A673 (cell line): ENCODE data around the gene LRBA. TPM values are rescaled to one million over a fixed set of nuclear protein-coding genes. Genes with fewer than 3 reads are reported as not detected.

ENCODE experiments used
- BruUV-seq: library from RNA; stranded (reverse); fragments of 400-500 nt; replicated peaks from 2 replicates; lab custom pipeline; 2021; lab: Mats Ljungman, UMichigan
- CTCF ChIA-PET: fragments of 300-600 bp; sonication (Branson Sonifier 250); formaldehyde crosslinking; loops from one replicate; lab custom pipeline; 2022; ENCODE audit warnings: antibody characterized with exemption; lab: Charles Lee
- POLR2A ChIA-PET: fragments of 300-600 bp; sonication (Branson Sonifier 250); formaldehyde crosslinking; loops from one replicate; lab custom pipeline; 2022; ENCODE audit warnings: antibody characterized with exemption; ENCODE audit not compliant: low non-redundant PET; lab: Charles Lee
- DNase-seq: peaks from one replicate; pipeline ENCODE4 v3.0.0-alpha.2; 2015; ENCODE audit warnings: low spot score
- H3K27ac ChIP-seq: fragments of 200-600 bp; sonication (generic); 2 replicates; pipeline ENCODE4 v1.5.1; 2016; ENCODE audit warnings: mixed run types, low read depth, mild to moderate bottlenecking, mixed read lengths, antibody characterized with exemption, low read length; ENCODE audit not compliant: poor library complexity, severe bottlenecking
- H3K27me3 ChIP-seq: fragments of 200-600 bp; sonication (generic); replicated peaks from 2 replicates; pipeline ENCODE4 v1.6.1; 2017; ENCODE audit warnings: mixed run types, low read depth, mild to moderate bottlenecking, mixed read lengths, antibody characterized with exemption, low read length; ENCODE audit not compliant: insufficient read depth, poor library complexity
- H3K36me3 ChIP-seq: fragments of 200-600 bp; sonication (generic); 2 replicates; pipeline ENCODE4 v1.6.1; 2016; ENCODE audit warnings: mixed run types, mild to moderate bottlenecking, mixed read lengths, antibody characterized with exemption, low read length; ENCODE audit not compliant: insufficient read depth, poor library complexity, severe bottlenecking
- H3K4me1 ChIP-seq: fragments of 200-600 bp; sonication (generic); 2 replicates; pipeline ENCODE4 v1.6.1; 2017; ENCODE audit warnings: mixed run types, mild to moderate bottlenecking, mixed read lengths, antibody characterized with exemption, low read length; ENCODE audit not compliant: insufficient read depth, poor library complexity, severe bottlenecking
- H3K4me3 ChIP-seq: fragments of 200-600 bp; sonication (generic); 2 replicates; pipeline ENCODE4 v1.5.1; 2016; ENCODE audit warnings: low read depth, mixed run types, mild to moderate bottlenecking, mixed read lengths, low read length; ENCODE audit not compliant: poor library complexity, severe bottlenecking
- H3K9me3 ChIP-seq: fragments of 200-600 bp; sonication (generic); 2 replicates; pipeline ENCODE4 v1.6.1; 2016; ENCODE audit warnings: mixed run types, low read depth, mild to moderate bottlenecking, mixed read lengths, antibody characterized with exemption, low read length; ENCODE audit not compliant: poor library complexity, severe bottlenecking
- CTCF ChIP-seq: fragments of 300-800, 200-600 bp; sonication (generic); conservative IDR thresholded peaks from 2 replicates; pipeline ENCODE4 v1.5.1; 2017; ENCODE audit warnings: low read depth, mild to moderate bottlenecking, antibody characterized with exemption, low read length, moderate library complexity, mixed read lengths
- EZH2 ChIP-seq: fragments of 200-600 bp; sonication (generic); IDR thresholded peaks from 2 replicates; pipeline ENCODE4 v1.6.1; 2017; ENCODE audit warnings: borderline replicate concordance, low read depth, mild to moderate bottlenecking, mixed read lengths, antibody characterized with exemption, low read length; ENCODE audit not compliant: poor library complexity, severe bottlenecking
- intact Hi-C: fragments of 100-400 bp; cut with micrococcal nuclease; formaldehyde crosslinking; loops from one replicate; pipeline ENCODE4 v1.10.0; 2022; ENCODE audit not compliant: unreplicated experiment
- total RNA-seq: library from RNA; stranded (reverse); gene quantifications from 2 replicates; pipeline ENCODE4 v1.2.3, GENCODE V29; 2021

Gene LRBA
- total RNA-seq, 1 experiment from 2014 or later, result 35.7 TPM

DNA sequence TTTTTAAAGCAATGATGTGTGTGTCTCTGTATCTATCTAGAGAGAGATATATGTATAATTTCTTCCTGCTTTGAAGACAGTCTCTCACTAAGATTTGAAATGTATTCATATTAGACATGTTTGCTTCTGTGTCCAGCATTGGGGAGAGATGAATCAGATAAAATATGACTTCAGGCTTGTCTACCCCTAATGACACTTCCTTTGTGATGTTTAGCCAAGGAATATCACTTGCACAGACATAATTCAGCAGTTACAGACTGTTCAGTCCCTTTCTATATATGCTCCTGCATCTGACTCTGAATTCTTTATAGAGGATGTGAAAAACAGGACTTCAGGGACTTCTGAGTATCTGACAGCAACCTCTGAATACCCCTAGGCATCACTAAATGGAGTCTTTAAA lies 778.5 kb downstream of the LRBA start:
- Histone ChIP-seq H3K4me3 (no peak overlapping the region), H3K4me1 (peaks cover 18% of the 10 kb centered on the region), H3K36me3 (no peaks in the 10 kb centered on the region), H3K9me3 (no peaks in the 10 kb centered on the region), H3K27me3 (no peaks in the 10 kb centered on the region), H3K27ac (no peak overlapping the region)
- no TSS peak for BruUV-seq
- CTCF ChIA-PET, result no interaction called here
- DNase-seq, result no peak
- no peak for TF ChIP-seq CTCF
- no peak for TF ChIP-seq EZH2
- intact Hi-C loops, result no loop called here
- POLR2A ChIA-PET, result no interaction called here

DNA sequence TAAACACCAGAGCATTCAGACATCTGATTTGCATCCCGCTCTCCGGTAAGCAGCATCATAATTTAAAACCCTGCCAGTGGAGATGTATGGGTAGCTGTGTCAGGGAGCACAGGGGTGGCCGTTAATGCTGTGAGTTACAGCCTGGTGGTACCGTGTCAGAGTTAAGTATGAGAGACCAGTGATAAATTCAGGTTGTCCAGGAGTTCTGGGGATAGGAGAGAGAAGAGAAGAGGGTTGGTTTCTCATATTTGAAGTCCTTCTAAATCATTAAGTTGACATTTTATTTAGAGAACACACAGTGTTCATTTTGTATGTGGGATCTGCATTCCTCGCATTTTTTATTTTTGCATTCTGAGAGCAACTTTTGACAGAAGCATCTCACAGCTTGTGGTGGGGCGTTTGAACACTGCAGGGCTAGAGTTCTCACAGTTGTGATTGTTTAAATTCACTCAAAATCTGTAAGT lies 779.2 kb downstream of the LRBA start:
- no peaks in the 10 kb centered on the region for H3K9me3 ChIP-seq
- no peaks in the 10 kb centered on the region for H3K27me3 ChIP-seq
- H3K36me3 ChIP-seq, result no peaks in the 10 kb centered on the region
- intact Hi-C loops, result no loop called here
- H3K4me3 ChIP-seq, result no peak overlapping the region
- peak; percentile 36 for DNase-seq
- TF ChIP-seq EZH2, result no peak
- TF ChIP-seq CTCF, result no peak
- ChIA-PET CTCF (no interaction called here), POLR2A (no interaction called here)
- H3K4me1 ChIP-seq, result peaks cover 23% of the 10 kb centered on the region
- no peak overlapping the region for H3K27ac ChIP-seq
- no TSS peak for BruUV-seq

DNA sequence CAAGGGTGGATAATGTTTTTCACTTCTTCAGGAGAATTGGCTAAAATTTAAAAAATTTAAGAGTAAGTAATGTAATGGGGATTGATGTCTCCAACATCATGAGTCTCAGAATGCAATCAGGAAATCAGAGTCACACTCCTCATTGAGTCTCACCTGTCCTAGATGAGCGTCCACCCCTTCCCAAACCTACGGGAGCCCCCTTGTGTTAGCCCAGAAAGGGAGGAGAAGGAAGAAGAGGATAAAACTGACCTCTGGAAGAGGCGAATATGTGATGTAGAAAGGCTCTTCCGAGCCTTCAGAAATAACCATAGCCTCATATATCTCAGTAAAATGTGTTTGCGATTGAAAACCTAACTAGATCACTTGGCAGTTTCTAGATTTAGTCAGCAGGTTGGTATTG lies 779.8 kb downstream of the LRBA start:
- TF ChIP-seq EZH2 (no peak), CTCF (no peak)
- no TSS peak for BruUV-seq
- intact Hi-C loops, result no loop called here

More for the DNA sequence above, 779.8 kb downstream of the LRBA start:
- H3K4me1 ChIP-seq, result peaks cover 28% of the 10 kb centered on the region
- DNase-seq, result no peak
- CTCF ChIA-PET, result no interaction called here
- no peak overlapping the region for H3K4me3 ChIP-seq
- no peaks in the 10 kb centered on the region for H3K36me3 ChIP-seq
- POLR2A ChIA-PET, result no interaction called here
- H3K27ac ChIP-seq, result no peak overlapping the region
- H3K27me3 ChIP-seq, result no peaks in the 10 kb centered on the region
- no peaks in the 10 kb centered on the region for H3K9me3 ChIP-seq
